Measurements from ENCODE around the gene CADPS. TPM values are rescaled to one million over a fixed set of nuclear protein-coding genes. Genes with fewer than 3 reads are reported as not detected.
A peak's percentile ranks its signal among the peaks of the same experiment; 100 is the strongest.

CADPS gene
- total RNA-seq, 2 donors from 2014 or later: 11.7 to 20.8 TPM

GRCh38 chr3:62710751-62711150 is 164.5 kb downstream of the CADPS start:
- H3K27me3 ChIP-seq (ENCODE audit: control insufficient read depth, insufficient read depth, low read length, poor library complexity, severe bottlenecking): no peaks in the 10 kb centered on the region
- no peak overlapping the region for H3K4me3 ChIP-seq (ENCODE audit: low read length)

GRCh38 chr3:62708638-62709373 is 166.4 kb downstream of the CADPS start:
- no peaks in the 10 kb centered on the region for H3K4me1 ChIP-seq (ENCODE audit: control insufficient read depth, insufficient read depth, low read length)
- no peak overlapping the region for H3K4me3 Mint-ChIP-seq
- no peaks in the 10 kb centered on the region for H3K9me3 Mint-ChIP-seq
- no peaks in the 10 kb centered on the region for H3K27me3 Mint-ChIP-seq (ENCODE audit: insufficient read depth)
- H3K36me3 ChIP-seq (ENCODE audit: control insufficient read depth, insufficient read depth, low read length): no peaks in the 10 kb centered on the region
- peak overlapping the region; percentile 57 for H3K27ac ChIP-seq (ENCODE audit: low read depth, low read length)
- no peaks in the 10 kb centered on the region for H3K27me3 ChIP-seq (ENCODE audit: control insufficient read depth, insufficient read depth, low read length, poor library complexity, severe bottlenecking)
- no peak for TF ChIP-seq CTCF (conservative IDR thresholded peaks at IDR 0.05)
- H3K27ac Mint-ChIP-seq: no peak overlapping the region
- no peaks in the 10 kb centered on the region for H3K9me3 ChIP-seq (ENCODE audit: control insufficient read depth, low read length)
- no peak overlapping the region for H3K9ac ChIP-seq (ENCODE audit: extremely low read depth, low read length, poor library complexity, severe bottlenecking)
- WGBS, 2 experiments (ENCODE audit: insufficient coverage in 1 of 2, insufficient read length in 1 of 2): 50 to 73% methylated on average over 2 to 5 of the region's 5 CpGs
- DNase-seq: peak; percentile 47
- H3K36me3 Mint-ChIP-seq (ENCODE audit: low read depth): no peaks in the 10 kb centered on the region
- peaks cover 11% of the 10 kb centered on the region for H3K4me1 Mint-ChIP-seq
- no peak overlapping the region for H3K4me3 ChIP-seq (ENCODE audit: low read length)

More at GRCh38 chr3:62710751-62711150, 164.5 kb downstream of the CADPS start:
- Mint-ChIP-seq H3K27ac (peak overlapping the region; percentile 76), H3K36me3 (ENCODE audit: low read depth) (no peaks in the 10 kb centered on the region), H3K4me1 (peaks cover 11% of the 10 kb centered on the region), H3K27me3 (ENCODE audit: insufficient read depth) (no peaks in the 10 kb centered on the region), H3K9me3 (no peaks in the 10 kb centered on the region), H3K4me3 (no peak overlapping the region)
- H3K9ac ChIP-seq (ENCODE audit: extremely low read depth, low read length, poor library complexity, severe bottlenecking): no peak overlapping the region
- H3K27ac ChIP-seq (ENCODE audit: low read depth, low read length): no peak overlapping the region
- DNase-seq: no peak
- H3K36me3 ChIP-seq (ENCODE audit: control insufficient read depth, insufficient read depth, low read length): no peaks in the 10 kb centered on the region
- TF ChIP-seq CTCF (conservative IDR thresholded peaks at IDR 0.05): no peak
- no peaks in the 10 kb centered on the region for H3K9me3 ChIP-seq (ENCODE audit: control insufficient read depth, low read length)
- no peaks in the 10 kb centered on the region for H3K4me1 ChIP-seq (ENCODE audit: control insufficient read depth, insufficient read depth, low read length)
- 87% methylated on average over 3 of the region's 3 CpGs; no CpG with 5 or more reads in 1 of the 2 experiments for WGBS, 2 experiments (ENCODE audit: insufficient coverage in 1 of 2, insufficient read length in 1 of 2)

- WGBS, 2 experiments (ENCODE audit: insufficient coverage in 1 of 2, insufficient read length in 1 of 2): 86 to 88% methylated on average over 1 to 2 of the region's 2 CpGs
- no peaks in the 10 kb centered on the region for H3K27me3 ChIP-seq (ENCODE audit: control insufficient read depth, insufficient read depth, low read length, poor library complexity, severe bottlenecking)
- no peaks in the 10 kb centered on the region for H3K4me1 ChIP-seq (ENCODE audit: control insufficient read depth, insufficient read depth, low read length)
- H3K4me1 Mint-ChIP-seq: peaks cover 4% of the 10 kb centered on the region
- H3K27ac Mint-ChIP-seq: no peak overlapping the region
- H3K9me3 Mint-ChIP-seq: no peaks in the 10 kb centered on the region
- H3K4me3 ChIP-seq (ENCODE audit: low read length): no peak overlapping the region
- H3K9ac ChIP-seq (ENCODE audit: extremely low read depth, low read length, poor library complexity, severe bottlenecking): no peak overlapping the region
- H3K36me3 ChIP-seq (ENCODE audit: control insufficient read depth, insufficient read depth, low read length): no peaks in the 10 kb centered on the region
- H3K9me3 ChIP-seq (ENCODE audit: control insufficient read depth, low read length): no peaks in the 10 kb centered on the region
- no peaks in the 10 kb centered on the region for H3K27me3 Mint-ChIP-seq (ENCODE audit: insufficient read depth)
- no peak overlapping the region for H3K27ac ChIP-seq (ENCODE audit: low read depth, low read length)
- no peak for TF ChIP-seq CTCF (conservative IDR thresholded peaks at IDR 0.05)
- H3K36me3 Mint-ChIP-seq (ENCODE audit: low read depth): no peaks in the 10 kb centered on the region
- DNase-seq: no peak
- no peak overlapping the region for H3K4me3 Mint-ChIP-seq
These were observed 169.5 kb downstream of the CADPS start for GRCh38 chr3:62705721-62706120.

Data from endodermal cell (in vitro differentiated cells).